NT2/D1 (cell line): ENCODE data around the gene KIF26A.

Experiments
- DNase-seq: peaks from one replicate; pipeline ENCODE4 v3.0.0-alpha.2; 2011; ENCODE audit warnings: low read depth, low spot score
- H3K27me3 ChIP-seq: 2 replicates; pipeline ENCODE4 v1.6.0; 2011; ENCODE audit warnings: mild to moderate bottlenecking; ENCODE audit not compliant: insufficient read length, insufficient read depth
- H3K36me3 ChIP-seq: 2 replicates; pipeline ENCODE4 v1.6.1; 2011; ENCODE audit warnings: mild to moderate bottlenecking, low read length, mixed read lengths; ENCODE audit not compliant: insufficient read depth, insufficient read length
- H3K4me1 ChIP-seq: 2 replicates; pipeline ENCODE4 v1.5.1; 2011; ENCODE audit not compliant: insufficient read depth, insufficient read length
- H3K4me3 ChIP-seq: 2 replicates; pipeline ENCODE4 v1.5.1; 2011; ENCODE audit warnings: low read depth; ENCODE audit not compliant: insufficient read length
- H3K9ac ChIP-seq: 2 replicates; pipeline ENCODE4 v1.6.0; 2011; ENCODE audit warnings: low read depth; ENCODE audit not compliant: insufficient read length
- H3K9me3 ChIP-seq: 2 replicates; pipeline ENCODE4 v1.5.1; 2011; ENCODE audit warnings: mild to moderate bottlenecking, low read length; ENCODE audit not compliant: insufficient read depth
- SUZ12 ChIP-seq: IDR thresholded peaks from 2 replicates; pipeline ENCODE4 v1.6.1; 2011; ENCODE audit not compliant: insufficient read length, insufficient read depth; ENCODE audit errors: extremely low read depth
- YY1 ChIP-seq: IDR thresholded peaks from 2 replicates; pipeline ENCODE4 v1.6.1; 2011; ENCODE audit not compliant: insufficient read length, insufficient read depth
- ZNF274 ChIP-seq: IDR thresholded peaks from 2 replicates; pipeline ENCODE4 v1.6.1; 2011; ENCODE audit warnings: mild to moderate bottlenecking, low read depth, low read length

The KIF26A gene

GRCh38 chr14:104184506-104184905 is 46.1 kb downstream of the KIF26A start:
- Histone ChIP-seq H3K4me1 (peaks cover 14% of the 10 kb centered on the region), H3K9me3 (no peaks in the 10 kb centered on the region), H3K4me3 (no peak overlapping the region), H3K36me3 (no peaks in the 10 kb centered on the region), H3K27me3 (no peaks in the 10 kb centered on the region), H3K9ac (no peak overlapping the region)
- no peak for DNase-seq
- no peak for TF ChIP-seq SUZ12
- no peak for TF ChIP-seq ZNF274
- TF ChIP-seq YY1 = no peak

GRCh38 chr14:104184911-104185499 is 46.6 kb downstream of the KIF26A start:
- TF ChIP-seq SUZ12 (no peak), ZNF274 (no peak), YY1 (no peak)
- Histone ChIP-seq H3K9me3 (no peaks in the 10 kb centered on the region), H3K27me3 (no peaks in the 10 kb centered on the region), H3K36me3 (no peaks in the 10 kb centered on the region), H3K9ac (no peak overlapping the region), H3K4me3 (no peak overlapping the region), H3K4me1 (peaks cover 14% of the 10 kb centered on the region)
- no peak for DNase-seq

GRCh38 chr14:104185916-104186495 is 47.6 kb downstream of the KIF26A start:
- Histone ChIP-seq H3K4me3 (no peak overlapping the region), H3K9ac (no peak overlapping the region), H3K9me3 (no peaks in the 10 kb centered on the region), H3K4me1 (peaks cover 14% of the 10 kb centered on the region), H3K36me3 (no peaks in the 10 kb centered on the region), H3K27me3 (no peaks in the 10 kb centered on the region)
- TF ChIP-seq SUZ12 = no peak
- TF ChIP-seq ZNF274 = no peak
- no peak for DNase-seq

GRCh38 chr14:104186575-104186974 is 48.2 kb downstream of the KIF26A start:
- H3K27me3 ChIP-seq = no peaks in the 10 kb centered on the region
- H3K36me3 ChIP-seq = no peaks in the 10 kb centered on the region
- DNase-seq = no peak
- peaks cover 14% of the 10 kb centered on the region for H3K4me1 ChIP-seq
- TF ChIP-seq SUZ12 (no peak), ZNF274 (no peak), YY1 (no peak)
- no peak overlapping the region for H3K4me3 ChIP-seq
- H3K9me3 ChIP-seq = no peaks in the 10 kb centered on the region
- no peak overlapping the region for H3K9ac ChIP-seq

GRCh38 chr14:104187121-104187889 is 48.9 kb downstream of the KIF26A start:
- no peaks in the 10 kb centered on the region for H3K36me3 ChIP-seq
- peaks cover 9% of the 10 kb centered on the region for H3K4me1 ChIP-seq
- no peaks in the 10 kb centered on the region for H3K27me3 ChIP-seq
- no peaks in the 10 kb centered on the region for H3K9me3 ChIP-seq
- TF ChIP-seq SUZ12 (no peak), YY1 (no peak), ZNF274 (no peak)
- no peak overlapping the region for H3K9ac ChIP-seq
- no peak overlapping the region for H3K4me3 ChIP-seq
- DNase-seq = no peak

GRCh38 chr14:104187931-104188726 is 49.7 kb downstream of the KIF26A start:
- no peaks in the 10 kb centered on the region for H3K27me3 ChIP-seq
- TF ChIP-seq SUZ12 (no peak), YY1 (no peak), ZNF274 (no peak)
- DNase-seq = no peak

GRCh38 chr14:104188727-104189400 is 50.5 kb downstream of the KIF26A start:
- Histone ChIP-seq H3K9ac (no peak overlapping the region), H3K27me3 (no peaks in the 10 kb centered on the region), H3K4me1 (peaks cover 9% of the 10 kb centered on the region), H3K4me3 (no peak overlapping the region), H3K36me3 (no peaks in the 10 kb centered on the region), H3K9me3 (no peaks in the 10 kb centered on the region)
- DNase-seq = no peak
- TF ChIP-seq ZNF274 (no peak), SUZ12 (no peak), YY1 (no peak)

More at GRCh38 chr14:104187931-104188726, 49.7 kb downstream of the KIF26A start:
- H3K4me1 ChIP-seq = peaks cover 9% of the 10 kb centered on the region
- H3K9me3 ChIP-seq = no peaks in the 10 kb centered on the region
- H3K36me3 ChIP-seq = no peaks in the 10 kb centered on the region
- H3K9ac ChIP-seq = no peak overlapping the region
- no peak overlapping the region for H3K4me3 ChIP-seq
